ENCODE results near the gene GRID2IP.
"Not testable (repeated sequence)": the region's sequence is repeated elsewhere in the genome, so short reads cannot be mapped to it uniquely, and the experiment has no call there.

GRID2IP gene

DNA sequence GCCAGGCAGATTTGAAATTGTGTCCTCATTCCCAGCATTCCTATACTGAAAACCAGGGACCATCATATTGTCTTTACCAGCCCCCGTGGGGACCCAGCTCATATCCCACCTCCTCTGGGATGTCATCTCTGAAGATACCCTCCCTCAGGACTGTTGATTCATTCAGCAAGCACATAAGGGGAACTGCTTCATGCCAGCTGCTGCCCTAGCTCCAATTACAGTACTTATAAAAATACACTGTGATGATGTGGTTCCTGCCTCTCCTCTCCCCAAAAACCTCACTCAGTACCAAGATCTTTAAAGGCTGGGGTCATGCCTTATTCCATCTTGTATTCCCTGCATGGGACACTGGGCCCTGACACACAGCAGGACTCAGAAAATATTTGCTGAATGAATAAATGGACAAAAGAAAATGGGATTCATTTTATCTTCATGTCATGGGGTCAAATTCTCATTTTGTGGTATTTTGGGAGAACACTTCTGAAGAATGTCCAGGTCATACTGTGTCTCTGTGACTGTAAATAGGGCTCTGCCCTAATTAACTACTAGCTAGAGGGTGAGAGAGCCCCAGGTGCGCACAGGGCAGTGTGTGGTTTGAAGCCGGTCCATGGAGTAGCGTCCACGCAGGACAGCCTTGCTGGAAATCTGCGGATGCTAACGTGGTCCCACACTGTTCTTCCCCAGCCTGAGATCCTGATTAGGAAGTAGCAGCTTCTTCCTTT, 74.5 kb downstream of the GRID2IP start:
- H3K9ac ChIP-seq (ENCODE audit: low read depth, low read length), result peak overlapping the region; percentile 3
- peak overlapping the region; percentile 7 for H3K4me3 ChIP-seq (ENCODE audit: low read length)
- peak overlapping the region; percentile 10 for H3K4me2 ChIP-seq (ENCODE audit: low read length)
- peaks cover 43% of the 10 kb centered on the region for H3K4me1 ChIP-seq (ENCODE audit: control insufficient read depth, insufficient read depth, low read length)
- peaks cover 72% of the 10 kb centered on the region for H3K36me3 ChIP-seq (ENCODE audit: insufficient read depth, low read length)
- H3K27me3 ChIP-seq (ENCODE audit: control insufficient read depth, insufficient read depth, low read length), result no peaks in the 10 kb centered on the region
- H3K9me3 ChIP-seq (replicated peaks; ENCODE audit: low read length), result no peaks in the 10 kb centered on the region

DNA sequence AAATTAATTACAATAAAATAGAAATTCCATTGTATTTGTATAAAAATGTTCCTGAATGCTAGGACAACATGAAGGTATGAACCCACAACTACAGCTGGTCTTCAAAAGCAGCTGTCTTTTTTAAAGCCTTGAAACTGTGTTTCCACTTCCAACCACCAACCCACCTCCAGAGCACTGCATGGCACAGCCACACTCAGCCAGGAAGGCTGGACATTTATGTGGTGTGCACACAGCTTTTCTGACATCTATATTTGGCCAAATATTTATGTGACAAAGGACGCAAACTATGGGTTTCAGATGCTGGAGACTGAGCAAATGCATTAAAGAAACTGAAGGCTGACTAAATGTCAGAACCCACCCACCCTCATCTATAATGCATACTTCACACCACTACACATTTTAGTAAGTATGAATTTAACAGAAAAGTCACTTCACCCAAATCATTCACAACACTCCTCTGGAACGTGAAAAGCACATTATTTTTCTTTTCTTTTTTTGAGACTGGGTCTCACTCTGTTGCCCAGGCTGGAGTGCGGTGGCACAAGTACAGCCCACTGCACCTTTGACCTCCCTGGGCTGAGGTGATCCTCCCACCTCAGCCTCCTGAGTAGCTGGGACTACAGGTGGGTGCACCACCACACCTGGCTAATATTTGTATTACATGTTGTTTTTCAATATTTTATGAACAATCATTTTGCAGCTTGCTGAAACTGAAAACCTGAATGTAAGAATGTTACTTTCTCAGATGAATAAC, 75.7 kb downstream of the GRID2IP start:
- no peak overlapping the region for H3K4me3 ChIP-seq (ENCODE audit: low read length)
- no peaks in the 10 kb centered on the region for H3K9me3 ChIP-seq (replicated peaks; ENCODE audit: low read length)
- H3K27me3 ChIP-seq (ENCODE audit: control insufficient read depth, insufficient read depth, low read length), result no peaks in the 10 kb centered on the region
- H3K36me3 ChIP-seq (ENCODE audit: insufficient read depth, low read length), result peaks cover 70% of the 10 kb centered on the region
- no peak overlapping the region for H3K9ac ChIP-seq (ENCODE audit: low read depth, low read length)
- no peak overlapping the region for H3K4me2 ChIP-seq (ENCODE audit: low read length)
- peaks cover 32% of the 10 kb centered on the region for H3K4me1 ChIP-seq (ENCODE audit: control insufficient read depth, insufficient read depth, low read length)

- H3K4me2 ChIP-seq (ENCODE audit: low read length), result no peak overlapping the region
- peaks cover 77% of the 10 kb centered on the region for H3K36me3 ChIP-seq (ENCODE audit: insufficient read depth, low read length)
- no peaks in the 10 kb centered on the region for H3K9me3 ChIP-seq (replicated peaks; ENCODE audit: low read length)
- H3K4me1 ChIP-seq (ENCODE audit: control insufficient read depth, insufficient read depth, low read length), result no peaks in the 10 kb centered on the region
- H3K4me3 ChIP-seq (ENCODE audit: low read length), result no peak overlapping the region
- no peaks in the 10 kb centered on the region for H3K27me3 ChIP-seq (ENCODE audit: control insufficient read depth, insufficient read depth, low read length)
- H3K9ac ChIP-seq (ENCODE audit: low read depth, low read length), result no peak overlapping the region
These were observed 85.4 kb downstream of the GRID2IP start for GRCh38 chr7:6465862-6466261.

- not testable (repeated sequence) for H3K9ac ChIP-seq (ENCODE audit: low read depth, low read length); H3K4me3 ChIP-seq (ENCODE audit: low read length); H3K4me1 ChIP-seq (ENCODE audit: control insufficient read depth, insufficient read depth, low read length); H3K27me3 ChIP-seq (ENCODE audit: control insufficient read depth, insufficient read depth, low read length); H3K9me3 ChIP-seq (replicated peaks; ENCODE audit: low read length); H3K4me2 ChIP-seq (ENCODE audit: low read length)
- peaks cover 69% of the 10 kb centered on the region for H3K36me3 ChIP-seq (ENCODE audit: insufficient read depth, low read length)
These were observed 87.7 kb downstream of the GRID2IP start for GRCh38 chr7:6463609-6464008.

GRCh38 chr7:6461946-6462550, 89.2 kb downstream of the GRID2IP start:
- peaks cover 54% of the 10 kb centered on the region for H3K36me3 ChIP-seq (ENCODE audit: insufficient read depth, low read length)
- H3K4me3 ChIP-seq (ENCODE audit: low read length), result no peak overlapping the region
- no peak overlapping the region for H3K9ac ChIP-seq (ENCODE audit: low read depth, low read length)
- H3K4me1 ChIP-seq (ENCODE audit: control insufficient read depth, insufficient read depth, low read length), result no peaks in the 10 kb centered on the region
- H3K4me2 ChIP-seq (ENCODE audit: low read length), result no peak overlapping the region
- H3K9me3 ChIP-seq (replicated peaks; ENCODE audit: low read length), result no peaks in the 10 kb centered on the region
- no peaks in the 10 kb centered on the region for H3K27me3 ChIP-seq (ENCODE audit: control insufficient read depth, insufficient read depth, low read length)

GRCh38 chr7:6460990-6461584, 90.2 kb downstream of the GRID2IP start:
- H3K36me3 ChIP-seq (ENCODE audit: insufficient read depth, low read length), result peaks cover 45% of the 10 kb centered on the region
- H3K9ac ChIP-seq (ENCODE audit: low read depth, low read length), result no peak overlapping the region
- no peak overlapping the region for H3K4me2 ChIP-seq (ENCODE audit: low read length)
- H3K27me3 ChIP-seq (ENCODE audit: control insufficient read depth, insufficient read depth, low read length), result no peaks in the 10 kb centered on the region
- no peak overlapping the region for H3K4me3 ChIP-seq (ENCODE audit: low read length)
- no peaks in the 10 kb centered on the region for H3K4me1 ChIP-seq (ENCODE audit: control insufficient read depth, insufficient read depth, low read length)
- no peaks in the 10 kb centered on the region for H3K9me3 ChIP-seq (replicated peaks; ENCODE audit: low read length)

DNA sequence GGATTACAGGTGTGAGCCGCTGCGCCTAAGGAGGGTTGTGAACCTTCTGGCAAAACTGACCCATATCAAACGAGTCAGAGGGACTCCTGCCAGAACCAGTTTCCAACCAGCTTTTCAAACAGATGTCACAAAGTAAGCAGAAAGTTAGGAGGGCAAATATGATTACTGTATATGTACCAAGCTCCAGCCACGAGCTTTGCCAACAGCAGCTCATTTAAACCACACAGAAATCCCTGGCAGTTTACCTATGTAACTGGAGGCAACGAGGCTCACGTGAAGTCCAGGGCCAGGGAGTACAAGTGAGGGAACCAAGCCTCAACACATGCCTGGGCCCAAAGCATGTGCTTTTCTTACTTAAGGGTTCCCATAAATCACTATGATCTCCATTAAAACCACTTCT, 91.0 kb downstream of the GRID2IP start:
- Histone ChIP-seq H3K9me3 (replicated peaks; ENCODE audit: low read length) (no peaks in the 10 kb centered on the region), H3K27me3 (ENCODE audit: control insufficient read depth, insufficient read depth, low read length) (no peaks in the 10 kb centered on the region), H3K4me3 (ENCODE audit: low read length) (no peak overlapping the region), H3K4me1 (ENCODE audit: control insufficient read depth, insufficient read depth, low read length) (no peaks in the 10 kb centered on the region), H3K4me2 (ENCODE audit: low read length) (no peak overlapping the region), H3K9ac (ENCODE audit: low read depth, low read length) (no peak overlapping the region), H3K36me3 (ENCODE audit: insufficient read depth, low read length) (peaks cover 37% of the 10 kb centered on the region)

DNA sequence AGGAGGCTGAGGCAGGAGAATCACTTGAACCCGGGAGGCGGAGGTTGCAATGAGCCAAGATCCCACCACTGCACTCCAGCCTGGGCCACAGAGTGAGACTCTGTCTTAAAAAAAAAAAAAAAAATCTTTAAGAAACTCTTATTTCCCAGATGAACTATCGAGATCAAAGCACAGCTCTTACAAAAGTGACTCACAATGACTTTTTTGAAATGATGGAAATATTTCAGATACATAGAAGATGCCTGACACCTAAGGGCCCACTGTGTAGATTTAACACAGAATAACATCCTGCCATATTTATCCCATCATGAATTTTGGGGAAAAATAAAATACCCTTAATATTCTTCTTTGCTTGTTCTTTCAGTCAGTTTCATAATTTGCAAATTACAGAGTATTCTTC, 92.6 kb downstream of the GRID2IP start:
- H3K4me3 ChIP-seq (ENCODE audit: low read length); H3K27me3 ChIP-seq (ENCODE audit: control insufficient read depth, insufficient read depth, low read length); H3K4me1 ChIP-seq (ENCODE audit: control insufficient read depth, insufficient read depth, low read length); H3K4me2 ChIP-seq (ENCODE audit: low read length); H3K9me3 ChIP-seq (replicated peaks; ENCODE audit: low read length); H3K9ac ChIP-seq (ENCODE audit: low read depth, low read length): not testable (repeated sequence)
- peaks cover 37% of the 10 kb centered on the region for H3K36me3 ChIP-seq (ENCODE audit: insufficient read depth, low read length)

GRCh38 chr7:6453734-6454133, 97.5 kb downstream of the GRID2IP start:
- H3K27me3 ChIP-seq (ENCODE audit: control insufficient read depth, insufficient read depth, low read length), result no peaks in the 10 kb centered on the region
- no peak overlapping the region for H3K4me2 ChIP-seq (ENCODE audit: low read length)
- H3K36me3 ChIP-seq (ENCODE audit: insufficient read depth, low read length), result no peaks in the 10 kb centered on the region
- H3K4me3 ChIP-seq (ENCODE audit: low read length), result no peak overlapping the region
- peaks cover 19% of the 10 kb centered on the region for H3K4me1 ChIP-seq (ENCODE audit: control insufficient read depth, insufficient read depth, low read length)
- H3K9me3 ChIP-seq (replicated peaks; ENCODE audit: low read length), result no peaks in the 10 kb centered on the region
- no peak overlapping the region for H3K9ac ChIP-seq (ENCODE audit: low read depth, low read length)

- H3K4me3 ChIP-seq (ENCODE audit: low read length), result no peak overlapping the region
- no peaks in the 10 kb centered on the region for H3K36me3 ChIP-seq (ENCODE audit: insufficient read depth, low read length)
- H3K4me2 ChIP-seq (ENCODE audit: low read length), result no peak overlapping the region
- no peaks in the 10 kb centered on the region for H3K9me3 ChIP-seq (replicated peaks; ENCODE audit: low read length)
- H3K9ac ChIP-seq (ENCODE audit: low read depth, low read length), result no peak overlapping the region
- no peaks in the 10 kb centered on the region for H3K27me3 ChIP-seq (ENCODE audit: control insufficient read depth, insufficient read depth, low read length)
- peaks cover 25% of the 10 kb centered on the region for H3K4me1 ChIP-seq (ENCODE audit: control insufficient read depth, insufficient read depth, low read length)
These were observed 100.0 kb downstream of the GRID2IP start for GRCh38 chr7:6451224-6451705.

GRCh38 chr7:6450591-6450990, 100.7 kb downstream of the GRID2IP start:
- H3K27me3 ChIP-seq (ENCODE audit: control insufficient read depth, insufficient read depth, low read length); H3K36me3 ChIP-seq (ENCODE audit: insufficient read depth, low read length); H3K9me3 ChIP-seq (replicated peaks; ENCODE audit: low read length); H3K4me2 ChIP-seq (ENCODE audit: low read length); H3K9ac ChIP-seq (ENCODE audit: low read depth, low read length); H3K4me3 ChIP-seq (ENCODE audit: low read length): not testable (repeated sequence)
- H3K4me1 ChIP-seq (ENCODE audit: control insufficient read depth, insufficient read depth, low read length), result peaks cover 25% of the 10 kb centered on the region
